GM10266 (cell line): ENCODE results near the gene AMOTL2.

ENCODE experiments used
- DNase-seq: peaks from one replicate; pipeline ENCODE4 v3.0.0; 2012; ENCODE audit errors: extremely low spot score
- TF ChIP-seq, protein P1 (sequence below): IDR thresholded peaks from 2 replicates; pipeline ENCODE4 v1.5.1; 2012; ENCODE audit warnings: mild to moderate bottlenecking, low read depth; ENCODE audit not compliant: control insufficient read depth, insufficient read depth; ENCODE audit errors: missing control alignments

AMOTL2 gene

DNA sequence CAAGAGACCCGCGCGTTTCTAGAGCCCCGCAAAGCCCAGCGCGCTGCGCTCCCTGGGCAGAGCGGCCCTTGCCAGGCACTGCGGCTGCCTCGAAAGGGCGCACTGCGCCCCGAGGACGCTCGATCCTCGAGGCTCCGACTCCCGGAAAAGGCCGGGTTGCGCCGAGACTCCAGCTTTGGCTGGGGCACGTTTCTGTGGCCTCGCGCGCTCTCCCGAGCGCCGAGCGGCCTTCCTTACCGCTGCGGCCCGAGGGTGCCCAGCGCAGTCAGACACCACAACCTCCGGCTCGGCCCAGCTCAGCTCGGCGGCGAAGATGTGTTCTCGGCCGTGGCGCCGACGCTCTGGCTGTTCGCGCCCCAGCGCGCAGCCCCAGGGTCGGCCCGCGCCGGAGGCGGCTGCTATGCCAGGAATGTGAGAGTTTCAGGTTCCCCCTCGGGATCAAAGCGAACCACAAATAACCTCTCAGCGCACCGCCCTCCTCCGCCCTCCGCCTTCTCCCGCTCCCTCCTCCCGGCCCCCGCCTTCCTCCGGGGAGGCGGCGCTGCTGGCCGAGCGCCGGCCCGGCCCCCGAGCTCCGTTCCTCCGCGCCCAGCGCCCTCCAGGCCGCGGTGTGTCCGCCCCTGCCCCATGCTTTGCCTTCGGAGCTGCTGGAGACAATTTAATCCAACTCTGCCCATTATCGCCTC, at the start of gene AMOTL2:
AMOTL2 (minus strand) TSS at position 343 of the 686 bp plus-strand sequence. CDS start 3,014 bp downstream, outside the sequence.
- no peak for DNase-seq
- TF ChIP-seq, protein P1, sequence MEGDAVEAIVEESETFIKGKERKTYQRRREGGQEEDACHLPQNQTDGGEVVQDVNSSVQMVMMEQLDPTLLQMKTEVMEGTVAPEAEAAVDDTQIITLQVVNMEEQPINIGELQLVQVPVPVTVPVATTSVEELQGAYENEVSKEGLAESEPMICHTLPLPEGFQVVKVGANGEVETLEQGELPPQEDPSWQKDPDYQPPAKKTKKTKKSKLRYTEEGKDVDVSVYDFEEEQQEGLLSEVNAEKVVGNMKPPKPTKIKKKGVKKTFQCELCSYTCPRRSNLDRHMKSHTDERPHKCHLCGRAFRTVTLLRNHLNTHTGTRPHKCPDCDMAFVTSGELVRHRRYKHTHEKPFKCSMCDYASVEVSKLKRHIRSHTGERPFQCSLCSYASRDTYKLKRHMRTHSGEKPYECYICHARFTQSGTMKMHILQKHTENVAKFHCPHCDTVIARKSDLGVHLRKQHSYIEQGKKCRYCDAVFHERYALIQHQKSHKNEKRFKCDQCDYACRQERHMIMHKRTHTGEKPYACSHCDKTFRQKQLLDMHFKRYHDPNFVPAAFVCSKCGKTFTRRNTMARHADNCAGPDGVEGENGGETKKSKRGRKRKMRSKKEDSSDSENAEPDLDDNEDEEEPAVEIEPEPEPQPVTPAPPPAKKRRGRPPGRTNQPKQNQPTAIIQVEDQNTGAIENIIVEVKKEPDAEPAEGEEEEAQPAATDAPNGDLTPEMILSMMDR, result no peak

DNA sequence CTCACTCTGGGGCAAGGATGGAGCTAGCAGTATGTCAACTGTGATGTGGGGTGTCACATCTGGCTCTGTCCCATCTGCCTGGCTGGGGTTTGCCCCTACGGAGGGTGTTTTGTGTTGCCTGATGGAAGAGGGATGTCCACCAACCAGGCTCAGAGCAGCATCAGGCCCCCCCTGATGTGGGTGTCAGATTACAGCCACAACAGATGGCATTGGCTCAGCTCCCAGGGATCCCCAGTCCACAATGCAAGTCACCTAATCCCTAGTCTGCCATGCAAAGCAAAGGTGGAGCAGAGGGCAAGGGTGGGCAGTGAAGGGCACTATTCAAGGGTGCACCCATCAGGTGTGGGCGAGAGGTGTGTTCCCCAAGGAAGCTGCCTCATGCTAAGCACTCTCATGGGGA, 48.9 kb upstream of the AMOTL2 start:
- TF ChIP-seq, protein P1, result no peak
- no peak for DNase-seq

DNA sequence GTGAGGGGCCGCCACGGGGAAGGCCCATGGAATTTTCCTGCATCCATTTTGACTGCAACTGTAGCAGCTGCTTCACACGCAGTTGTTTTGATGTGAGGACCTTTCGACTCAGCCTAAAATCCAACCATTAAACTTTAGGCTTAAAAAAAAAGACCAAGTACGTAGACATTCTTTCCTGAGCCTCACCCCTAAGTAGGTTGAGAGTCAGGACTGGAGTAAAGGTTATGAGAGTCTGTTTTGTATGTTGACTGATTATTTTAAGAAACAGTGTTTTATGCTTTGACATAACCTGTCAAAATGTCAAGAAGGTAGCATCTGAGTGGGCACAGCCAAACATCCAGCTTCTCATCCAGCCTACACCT, 45.7 kb upstream of the AMOTL2 start:
- DNase-seq, result no peak
- TF ChIP-seq, protein P1, result no peak

DNA sequence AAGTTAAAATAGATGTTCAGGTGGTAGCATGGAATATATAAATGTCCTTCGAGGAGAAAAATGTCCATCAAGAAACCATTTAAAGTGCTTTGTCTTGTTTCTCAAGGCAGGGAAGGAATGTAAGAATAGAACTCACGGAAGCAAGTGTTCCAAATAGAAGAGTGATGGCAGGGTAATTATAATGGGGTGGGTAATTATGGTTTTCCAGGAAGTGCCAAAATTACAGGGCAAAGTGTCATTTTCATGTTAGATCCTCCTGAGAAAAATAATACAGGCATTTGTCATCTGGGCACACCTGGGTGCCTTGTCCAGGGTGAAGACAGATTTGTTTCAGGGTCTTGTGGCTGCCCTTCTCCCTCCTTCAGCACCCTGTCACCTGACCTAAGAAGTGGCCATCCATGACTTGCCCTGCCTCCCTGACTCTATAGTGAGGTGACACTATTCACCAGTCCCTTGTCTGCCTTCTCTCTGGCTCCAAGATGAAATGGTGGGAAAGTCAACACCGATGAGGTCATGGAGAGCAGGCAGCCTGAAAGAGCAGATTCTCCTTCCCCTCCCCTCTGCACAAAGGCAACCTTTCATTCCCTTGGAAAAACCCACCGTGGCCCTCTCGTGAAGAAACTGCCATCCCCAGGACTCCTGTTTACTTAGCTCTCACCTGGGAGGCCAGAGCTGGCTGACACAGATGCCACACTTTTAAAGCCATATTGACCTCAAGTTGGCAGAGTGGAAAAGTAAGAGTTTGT, 45.1 kb upstream of the AMOTL2 start:
- TF ChIP-seq, protein P1, result no peak
- no peak for DNase-seq

DNA sequence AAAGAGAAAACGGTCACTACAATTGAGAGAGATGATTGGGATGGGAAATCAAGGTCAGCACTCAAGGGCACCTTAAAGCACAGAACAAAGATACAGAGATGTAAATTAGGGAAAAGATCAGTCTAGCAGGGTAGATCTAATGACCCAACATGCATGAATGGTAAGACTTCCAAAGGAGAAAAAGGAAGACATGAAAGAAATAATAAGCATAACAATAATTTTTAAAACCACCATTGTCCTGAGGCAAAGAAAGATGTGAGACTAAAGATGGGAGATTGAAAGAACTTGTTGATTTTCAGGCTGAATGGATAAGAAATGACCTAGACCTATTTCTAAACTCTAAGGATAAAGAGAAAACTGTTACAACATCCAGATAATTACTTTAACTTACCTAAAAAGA, 34.8 kb upstream of the AMOTL2 start:
- DNase-seq, result no peak
- TF ChIP-seq, protein P1, result no peak

DNA sequence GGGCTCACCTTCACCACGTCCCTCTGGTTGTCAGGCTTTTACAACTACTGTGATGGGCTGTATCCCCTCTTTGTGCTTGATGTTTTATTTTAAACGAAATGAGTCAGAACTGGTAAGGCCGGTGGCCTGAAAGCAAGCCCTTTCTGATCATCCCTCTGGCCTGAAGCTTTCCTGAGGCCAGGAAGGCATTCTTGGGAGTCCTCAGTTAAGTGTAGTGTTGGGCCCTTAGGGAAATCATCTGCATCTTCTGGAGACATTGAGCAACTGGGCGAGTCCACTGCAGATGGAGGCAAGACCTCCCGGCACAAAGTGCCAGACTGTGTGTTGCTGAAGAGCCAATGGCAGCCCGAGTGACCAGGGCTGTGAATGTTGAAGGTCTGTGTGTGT, 33.0 kb upstream of the AMOTL2 start:
- no peak for DNase-seq
- TF ChIP-seq, protein P1, result no peak
